GM23248 (cell line): ENCODE data around the gene EGFL7. TPM values are rescaled to one million over a fixed set of nuclear protein-coding genes. Genes with fewer than 3 reads are reported as not detected.

Experiments
- DNase-seq: peaks from one replicate; pipeline ENCODE4 v3.0.0-alpha.2; 2015
- H2AFZ ChIP-seq: fragments of 200-600 bp; sonication (generic); 2 replicates; pipeline ENCODE4 v1.6.1; 2016; ENCODE audit warnings: antibody characterized with exemption
- H3F3A ChIP-seq: fragments of 200-600 bp; sonication (generic); 2 replicates; pipeline ENCODE4 v1.6.1; 2016; ENCODE audit warnings: mild to moderate bottlenecking, antibody characterized with exemption, mixed run types; ENCODE audit not compliant: insufficient read depth
- H3K27ac ChIP-seq: fragments of 200-600 bp; sonication (generic); 2 replicates; pipeline ENCODE4 v1.5.1; 2016; ENCODE audit warnings: mild to moderate bottlenecking
- H3K27me3 ChIP-seq: fragments of 200-600 bp; sonication (generic); replicated peaks from 2 replicates; pipeline ENCODE4 v1.6.1; 2016; ENCODE audit warnings: mild to moderate bottlenecking; ENCODE audit not compliant: insufficient read depth
- H3K36me3 ChIP-seq: fragments of 200-600 bp; sonication (generic); 2 replicates; pipeline ENCODE4 v1.6.1; 2016; ENCODE audit warnings: low read depth, mild to moderate bottlenecking
- H3K4me1 ChIP-seq: fragments of 200-600 bp; sonication (generic); 2 replicates; pipeline ENCODE4 v1.6.1; 2016; ENCODE audit warnings: mild to moderate bottlenecking; ENCODE audit not compliant: insufficient read depth
- H3K4me2 ChIP-seq: fragments of 200-600 bp; sonication (generic); one replicate; pipeline ENCODE4 v1.6.1; 2016; ENCODE audit warnings: mild to moderate bottlenecking; ENCODE audit not compliant: unreplicated experiment
- H3K4me3 ChIP-seq: fragments of 200-600 bp; sonication (generic); 2 replicates; pipeline ENCODE4 v1.5.1; 2016; ENCODE audit warnings: mild to moderate bottlenecking
- H3K79me2 ChIP-seq: fragments of 200-600 bp; sonication (generic); 2 replicates; pipeline ENCODE4 v1.6.1; 2016; ENCODE audit warnings: mild to moderate bottlenecking; ENCODE audit not compliant: insufficient read depth
- H3K9ac ChIP-seq: fragments of 200-600 bp; sonication (generic); 2 replicates; pipeline ENCODE4 v1.6.1; 2016; ENCODE audit warnings: mild to moderate bottlenecking
- H3K9me2 ChIP-seq: fragments of 200-600 bp; sonication (generic); 2 replicates; pipeline ENCODE4 v1.6.1; 2016; ENCODE audit warnings: mixed run types, mild to moderate bottlenecking, moderate library complexity; ENCODE audit not compliant: insufficient read depth
- H3K9me3 ChIP-seq: fragments of 200-600 bp; sonication (generic); one replicate; pipeline ENCODE4 v1.6.1; 2017; ENCODE audit warnings: low read depth
- H4K20me1 ChIP-seq: fragments of 200-600 bp; sonication (generic); 2 replicates; pipeline ENCODE4 v1.6.0; 2016; ENCODE audit not compliant: insufficient read depth
- EZH2 ChIP-seq: fragments of 200-600 bp; sonication (generic); IDR thresholded peaks from 2 replicates; pipeline ENCODE4 v1.6.1; 2018; ENCODE audit warnings: antibody characterized with exemption, mild to moderate bottlenecking; ENCODE audit not compliant: insufficient read depth, poor library complexity, severe bottlenecking
- EZH2phosphoT487 ChIP-seq: fragments of 200-600 bp; sonication (generic); IDR thresholded peaks from 2 replicates; pipeline ENCODE4 v1.6.1; 2018; ENCODE audit warnings: antibody characterized with exemption, moderate library complexity, mild to moderate bottlenecking, low read depth; ENCODE audit not compliant: insufficient read depth
- whole genome bisulfite sequencing, 2 experiments: methylation state at CpG; one replicate each; pipeline ENCODE4 v1.1.6; 2015 to 2017; ENCODE audit warnings: low lambda C conversion rate in 2 of 2, low coverage in 1 of 2; ENCODE audit errors: missing lambda C conversion rate in 2 of 2; 5-methylcytosine and 5-hydroxymethylcytosine counted together
- in situ Hi-C: fragments of 300-500 bp; cut with MboI; formaldehyde crosslinking; loops from 2 replicates; pipeline ENCODE4 v1.15.0; 2020
- polyA plus RNA-seq: library from polyadenylated mRNA; unstranded; fragments of >200 nt; fragmentation: Nextera tagmentation; extraction: Ambion mirVana; gene quantifications from 2 replicates; pipeline ENCODE4 v1.2.1, GENCODE V29; 2016
- total RNA-seq: library from RNA; depleted of rRNA; stranded (reverse); fragments of >200 nt; shearing (Covaris generic); gene quantifications from 2 replicates; pipeline ENCODE4 v1.2.3, GENCODE V29; 2014

Gene EGFL7
- total and polyA plus RNA-seq, 2 experiments from 2014 or later: 13.7 to 15.3 TPM

DNA sequence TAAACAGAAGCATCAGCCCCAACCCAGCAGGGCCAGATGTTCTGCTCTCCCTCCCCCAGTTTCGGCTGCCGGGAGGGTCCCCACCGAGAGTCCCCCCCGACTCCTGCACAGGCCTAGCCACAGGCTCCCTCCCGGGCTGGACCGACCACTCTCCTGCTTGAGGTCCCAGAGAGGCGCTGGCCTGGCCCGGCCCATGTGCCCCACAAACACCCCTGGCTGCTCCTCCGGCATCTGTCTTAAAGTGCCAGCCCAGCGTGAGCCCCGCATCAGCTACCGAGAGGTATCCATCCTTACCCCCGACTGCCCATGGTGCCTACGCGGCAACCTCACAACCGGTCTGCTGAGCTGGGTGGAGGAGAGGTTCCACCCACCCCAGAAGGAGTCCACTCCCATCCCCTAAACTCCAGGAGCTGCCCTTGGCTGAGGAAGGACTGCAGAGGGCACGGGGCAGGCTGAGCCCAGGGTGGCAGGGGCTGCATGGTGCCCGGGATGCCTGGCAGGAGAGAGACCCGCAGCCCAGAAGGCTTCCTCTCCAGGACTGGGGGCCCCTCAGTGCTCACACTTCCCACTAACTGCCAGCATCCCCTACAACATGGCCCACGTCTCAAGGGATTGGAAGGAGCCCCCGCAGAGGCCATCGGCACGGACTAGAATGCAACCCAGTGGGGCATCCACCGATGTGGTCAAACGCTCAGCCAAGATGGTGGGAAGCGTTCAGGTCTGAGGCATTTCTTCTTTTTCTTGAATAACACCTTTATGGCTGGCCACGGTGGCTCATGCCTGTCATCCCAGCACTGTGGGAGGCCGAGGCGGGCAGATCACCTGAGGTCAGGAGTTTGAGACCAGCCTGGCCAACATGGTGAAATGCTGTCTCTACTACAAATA is 15.6 kb upstream of the EGFL7 start:
- Histone ChIP-seq H3F3A (no peaks in the 10 kb centered on the region), H3K4me3 (no peak overlapping the region), H3K4me2 (no peak overlapping the region), H3K27ac (no peak overlapping the region), H3K36me3 (no peaks in the 10 kb centered on the region), H3K79me2 (no peaks in the 10 kb centered on the region), H3K4me1 (no peaks in the 10 kb centered on the region), H3K9me2 (no peaks in the 10 kb centered on the region), H2AFZ (no peak overlapping the region), H4K20me1 (no peaks in the 10 kb centered on the region), H3K27me3 (peaks cover 10% of the 10 kb centered on the region), H3K9me3 (no peaks in the 10 kb centered on the region), H3K9ac (no peak overlapping the region)
- DNase-seq: no peak
- WGBS, 2 experiments: 78 to 86% methylated on average over 27 to 29 of the region's 29 CpGs
- TF ChIP-seq EZH2: no peak
- TF ChIP-seq EZH2phosphoT487: no peak
- in situ Hi-C loops: no loop called here

DNA sequence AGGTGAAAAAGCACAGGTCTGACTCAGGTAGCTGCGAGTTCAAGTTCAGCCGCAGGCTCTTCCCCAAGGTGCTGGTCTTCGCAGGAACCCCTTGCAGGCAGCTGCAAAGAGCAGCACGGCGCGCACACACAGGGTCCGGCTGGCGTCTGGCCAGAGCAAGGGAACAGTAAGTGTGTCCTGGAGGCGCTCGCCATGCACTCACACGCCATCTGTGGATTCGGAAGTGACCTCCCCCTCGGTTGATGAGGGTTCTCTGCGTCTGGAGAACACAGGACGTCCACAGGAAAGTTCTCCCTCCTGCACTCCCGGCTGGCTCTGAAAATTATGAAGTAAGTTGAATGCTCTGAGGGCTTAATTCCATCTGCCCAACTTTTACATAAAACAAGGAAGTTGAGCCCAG is 14.0 kb upstream of the EGFL7 start:
- no peak for DNase-seq
- no peak for TF ChIP-seq EZH2
- no peak for TF ChIP-seq EZH2phosphoT487
- H3K36me3 ChIP-seq: no peaks in the 10 kb centered on the region
- H3K9me3 ChIP-seq: no peaks in the 10 kb centered on the region
- no peaks in the 10 kb centered on the region for H3K9me2 ChIP-seq
- H2AFZ ChIP-seq: no peak overlapping the region
- no peaks in the 10 kb centered on the region for H3K79me2 ChIP-seq
- no peak overlapping the region for H3K9ac ChIP-seq
- no peak overlapping the region for H3K4me2 ChIP-seq
- H3K4me1 ChIP-seq: no peaks in the 10 kb centered on the region
- no peaks in the 10 kb centered on the region for H3F3A ChIP-seq
- no peak overlapping the region for H3K27ac ChIP-seq
- H3K27me3 ChIP-seq: no peaks in the 10 kb centered on the region
- 41 to 44% methylated on average over 14 to 16 of the region's 16 CpGs for WGBS, 2 experiments
- H3K4me3 ChIP-seq: no peak overlapping the region
- H4K20me1 ChIP-seq: no peaks in the 10 kb centered on the region
- in situ Hi-C loops: no loop called here

DNA sequence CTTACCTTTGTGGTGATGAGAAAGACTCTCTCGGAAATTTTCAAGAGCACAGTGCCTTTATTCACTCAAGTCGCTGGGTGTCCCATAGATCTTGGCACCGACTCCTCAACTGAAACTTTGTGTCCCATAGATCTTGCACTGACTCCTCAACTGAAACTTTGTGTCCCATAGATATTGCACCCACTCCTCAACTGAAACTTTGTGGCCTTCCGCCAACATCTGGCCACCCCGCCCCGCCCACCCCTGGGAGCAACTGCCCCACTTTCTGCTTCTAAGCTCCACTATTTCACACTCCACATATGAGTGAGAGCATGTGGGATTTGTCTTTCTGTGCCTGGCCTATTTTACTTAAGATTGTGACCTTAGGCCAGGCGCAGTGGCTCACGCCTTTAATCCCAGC is 12.7 kb upstream of the EGFL7 start:
- Histone ChIP-seq H3K36me3 (no peaks in the 10 kb centered on the region), H3K9me2 (no peaks in the 10 kb centered on the region), H3K4me1 (no peaks in the 10 kb centered on the region), H3K9ac (no peak overlapping the region), H3K27me3 (no peaks in the 10 kb centered on the region), H3K79me2 (no peaks in the 10 kb centered on the region), H3K27ac (no peak overlapping the region), H2AFZ (no peak overlapping the region), H3F3A (no peaks in the 10 kb centered on the region), H3K9me3 (no peaks in the 10 kb centered on the region), H4K20me1 (no peaks in the 10 kb centered on the region), H3K4me3 (no peak overlapping the region), H3K4me2 (no peak overlapping the region)
- no peak for TF ChIP-seq EZH2
- no peak for TF ChIP-seq EZH2phosphoT487
- in situ Hi-C loops: no loop called here
- no peak for DNase-seq
- 84 to 87% methylated on average over 6 to 8 of the region's 8 CpGs for WGBS, 2 experiments

DNA sequence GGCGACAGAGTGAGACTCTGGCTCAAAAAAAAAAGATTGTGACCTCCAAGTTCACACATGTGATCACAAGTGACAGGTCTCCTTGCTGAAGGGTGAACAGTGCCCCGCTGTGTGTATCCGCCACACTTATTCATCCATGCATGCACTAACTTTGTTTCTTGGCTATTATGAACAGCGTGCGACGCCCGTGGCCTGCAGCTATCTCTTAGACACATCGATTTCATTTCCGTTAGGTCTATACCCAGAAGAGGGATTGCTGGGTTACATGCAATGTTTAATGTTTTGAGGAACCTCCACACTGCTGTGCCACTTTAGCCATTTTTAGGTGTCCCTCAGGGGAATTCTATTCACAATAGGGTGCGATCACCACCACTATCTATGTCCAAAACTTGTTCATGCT is 12.1 kb upstream of the EGFL7 start:
- Histone ChIP-seq H3K27me3 (no peaks in the 10 kb centered on the region), H3K36me3 (no peaks in the 10 kb centered on the region), H3K4me3 (no peak overlapping the region), H3K9ac (no peak overlapping the region), H3K79me2 (no peaks in the 10 kb centered on the region), H3K9me2 (no peaks in the 10 kb centered on the region), H4K20me1 (no peaks in the 10 kb centered on the region), H3K4me1 (no peaks in the 10 kb centered on the region), H3K27ac (no peak overlapping the region), H2AFZ (no peak overlapping the region), H3K9me3 (no peaks in the 10 kb centered on the region), H3F3A (no peaks in the 10 kb centered on the region), H3K4me2 (no peak overlapping the region)
- no peak for DNase-seq
- WGBS, 2 experiments: 80 to 85% methylated on average over 10 of the region's 10 CpGs
- TF ChIP-seq EZH2phosphoT487: no peak
- no peak for TF ChIP-seq EZH2
- in situ Hi-C loops: no loop called here
